Activated naive CD8-positive, alpha-beta T cell treated with anti-CD3 and anti-CD28 coated beads, Interleukin-2, amount 50 U/mL, for 24 hours (primary cell): ENCODE measurements around the gene IGF2R.
A peak's percentile ranks its signal among the peaks of the same experiment; 100 is the strongest.
"Not testable (repeated sequence)": the region's sequence is repeated elsewhere in the genome, so short reads cannot be mapped to it uniquely, and the experiment has no call there.

Source experiments
- ATAC-seq: fragments of 150-1000 bp; cut with Tn5 transposase; one replicate; pipeline ENCODE4 v1.10.0; 2021
- DNase-seq: peaks from one replicate; pipeline ENCODE4 v3.0.0; 2021
- H3K27ac Mint-ChIP-seq: one replicate; pipeline ENCODE4 v1.8.0; 2021; ENCODE audit warnings: mild to moderate bottlenecking, mixed read lengths
- H3K27me3 Mint-ChIP-seq: one replicate; pipeline ENCODE4 v1.8.0; 2021; ENCODE audit warnings: mixed read lengths
- H3K36me3 Mint-ChIP-seq: one replicate; pipeline ENCODE4 v1.8.0; 2021; ENCODE audit warnings: low read depth, mixed read lengths
- H3K4me1 Mint-ChIP-seq: one replicate; pipeline ENCODE4 v1.8.0; 2021; ENCODE audit warnings: mixed read lengths
- H3K4me3 Mint-ChIP-seq: one replicate; pipeline ENCODE4 v1.8.0; 2021; ENCODE audit warnings: mild to moderate bottlenecking, moderate library complexity, mixed read lengths
- H3K9me3 Mint-ChIP-seq: one replicate; pipeline ENCODE4 v1.8.0; 2021; ENCODE audit warnings: mixed read lengths

IGF2R gene

GRCh38 chr6:159964046-159964445, 4.8 kb upstream of the IGF2R start:
- Mint-ChIP-seq H3K4me3 (no peak overlapping the region), H3K4me1 (peaks cover 18% of the 10 kb centered on the region), H3K36me3 (no peaks in the 10 kb centered on the region), H3K27ac (no peak overlapping the region), H3K9me3 (no peaks in the 10 kb centered on the region), H3K27me3 (peaks cover 1% of the 10 kb centered on the region)
- DNase-seq (no peak), ATAC-seq (no peak)

GRCh38 chr6:159966339-159966738, 2.5 kb upstream of the IGF2R start:
- H3K36me3 Mint-ChIP-seq, result peaks cover 12% of the 10 kb centered on the region
- H3K27ac Mint-ChIP-seq, result no peak overlapping the region
- no peak overlapping the region for H3K4me3 Mint-ChIP-seq
- H3K27me3 Mint-ChIP-seq, result peaks cover under 1% of the 10 kb centered on the region
- ATAC-seq, result no peak
- DNase-seq, result no peak
- H3K4me1 Mint-ChIP-seq, result peaks cover 24% of the 10 kb centered on the region
- H3K9me3 Mint-ChIP-seq, result no peaks in the 10 kb centered on the region

GRCh38 chr6:159966981-159967380, 1.9 kb upstream of the IGF2R start:
- Mint-ChIP-seq H3K9me3 (no peaks in the 10 kb centered on the region), H3K4me3 (no peak overlapping the region), H3K36me3 (peaks cover 17% of the 10 kb centered on the region)

GRCh38 chr6:159967621-159968020, 1.3 kb upstream of the IGF2R start:
- Mint-ChIP-seq H3K36me3 (peaks cover 22% of the 10 kb centered on the region), H3K4me3 (peak overlapping the region; percentile 82), H3K4me1 (peaks cover 32% of the 10 kb centered on the region)
- H3K27ac Mint-ChIP-seq, H3K27me3 Mint-ChIP-seq, ATAC-seq, DNase-seq, H3K9me3 Mint-ChIP-seq: not testable (repeated sequence)

More at GRCh38 chr6:159966981-159967380, 1.9 kb upstream of the IGF2R start:
- ATAC-seq, result no peak
- H3K27me3 Mint-ChIP-seq, result no peaks in the 10 kb centered on the region
- H3K4me1 Mint-ChIP-seq, result peaks cover 25% of the 10 kb centered on the region
- DNase-seq, result no peak
- no peak overlapping the region for H3K27ac Mint-ChIP-seq

- H3K27me3 Mint-ChIP-seq, result no peaks in the 10 kb centered on the region
- H3K9me3 Mint-ChIP-seq, result no peaks in the 10 kb centered on the region
- ATAC-seq (peak; percentile 21), DNase-seq (peak; percentile 44)
- peaks cover 32% of the 10 kb centered on the region for H3K36me3 Mint-ChIP-seq
- peak overlapping the region; percentile 93 for H3K27ac Mint-ChIP-seq
- H3K4me3 Mint-ChIP-seq, result peak overlapping the region; percentile 97
- H3K4me1 Mint-ChIP-seq, result peaks cover 49% of the 10 kb centered on the region
Measured at GRCh38 chr6:159969204-159969912, 476 bp downstream of the IGF2R start.

GRCh38 chr6:159969921-159970320, 1.0 kb downstream of the IGF2R start:
- Mint-ChIP-seq H3K27ac (peak overlapping the region; percentile 93), H3K36me3 (peaks cover 34% of the 10 kb centered on the region), H3K4me3 (peak overlapping the region; percentile 97), H3K9me3 (no peaks in the 10 kb centered on the region), H3K27me3 (no peaks in the 10 kb centered on the region), H3K4me1 (peaks cover 55% of the 10 kb centered on the region)
- peak; percentile 44 for DNase-seq
- no peak for ATAC-seq

GRCh38 chr6:159970659-159971063, 1.8 kb downstream of the IGF2R start:
- Mint-ChIP-seq H3K27me3 (no peaks in the 10 kb centered on the region), H3K36me3 (peaks cover 34% of the 10 kb centered on the region), H3K4me3 (peak overlapping the region; percentile 97), H3K27ac (peak overlapping the region; percentile 93), H3K9me3 (no peaks in the 10 kb centered on the region), H3K4me1 (peaks cover 60% of the 10 kb centered on the region)
- ATAC-seq (no peak), DNase-seq (no peak)

- H3K27me3 Mint-ChIP-seq, result no peaks in the 10 kb centered on the region
- H3K4me3 Mint-ChIP-seq, result peak overlapping the region; percentile 97
- H3K4me1 Mint-ChIP-seq, result peaks cover 69% of the 10 kb centered on the region
- peak overlapping the region; percentile 75 for H3K27ac Mint-ChIP-seq
- H3K9me3 Mint-ChIP-seq, result no peaks in the 10 kb centered on the region
- ATAC-seq, result no peak
- DNase-seq, result no peak
- H3K36me3 Mint-ChIP-seq, result peaks cover 35% of the 10 kb centered on the region
Measured at GRCh38 chr6:159971341-159972178, 2.7 kb downstream of the IGF2R start.

GRCh38 chr6:159972506-159973268, 3.8 kb downstream of the IGF2R start:
- DNase-seq, result no peak
- peak overlapping the region; percentile 92 for H3K27ac Mint-ChIP-seq
- H3K27me3 Mint-ChIP-seq, result no peaks in the 10 kb centered on the region
- H3K4me1 Mint-ChIP-seq, result peaks cover 80% of the 10 kb centered on the region
- H3K36me3 Mint-ChIP-seq, result peaks cover 35% of the 10 kb centered on the region
- ATAC-seq, result no peak
- no peaks in the 10 kb centered on the region for H3K9me3 Mint-ChIP-seq
- peak overlapping the region; percentile 97 for H3K4me3 Mint-ChIP-seq

GRCh38 chr6:159973406-159973805, 4.5 kb downstream of the IGF2R start:
- ATAC-seq (no peak), DNase-seq (no peak)
- Mint-ChIP-seq H3K27me3 (no peaks in the 10 kb centered on the region), H3K4me1 (peaks cover 82% of the 10 kb centered on the region), H3K36me3 (peaks cover 41% of the 10 kb centered on the region), H3K9me3 (no peaks in the 10 kb centered on the region), H3K4me3 (peak overlapping the region; percentile 97), H3K27ac (peak overlapping the region; percentile 92)

- ATAC-seq, result peak; percentile 64
- H3K9me3 Mint-ChIP-seq, result no peaks in the 10 kb centered on the region
- H3K4me3 Mint-ChIP-seq, result peak overlapping the region; percentile 97
- H3K27me3 Mint-ChIP-seq, result no peaks in the 10 kb centered on the region
- H3K36me3 Mint-ChIP-seq, result peaks cover 41% of the 10 kb centered on the region
- peaks cover 85% of the 10 kb centered on the region for H3K4me1 Mint-ChIP-seq
- peak overlapping the region; percentile 92 for H3K27ac Mint-ChIP-seq
- no peak for DNase-seq
Measured at GRCh38 chr6:159973951-159974350, 5.1 kb downstream of the IGF2R start.

- ATAC-seq (no peak), DNase-seq (no peak)
- Mint-ChIP-seq H3K27me3 (no peaks in the 10 kb centered on the region), H3K4me3 (peak overlapping the region; percentile 40), H3K4me1 (peaks cover 93% of the 10 kb centered on the region), H3K9me3 (no peaks in the 10 kb centered on the region), H3K36me3 (peaks cover 46% of the 10 kb centered on the region), H3K27ac (peak overlapping the region; percentile 92)
Measured at GRCh38 chr6:159974932-159975331, 6.0 kb downstream of the IGF2R start.

- Mint-ChIP-seq H3K36me3 (peaks cover 41% of the 10 kb centered on the region), H3K27me3 (no peaks in the 10 kb centered on the region), H3K4me1 (peaks cover 98% of the 10 kb centered on the region), H3K9me3 (no peaks in the 10 kb centered on the region), H3K4me3 (peak overlapping the region; percentile 91), H3K27ac (peak overlapping the region; percentile 99)
- DNase-seq, result no peak
- ATAC-seq, result peak; percentile 12
Measured at GRCh38 chr6:159976686-159977254, 7.9 kb downstream of the IGF2R start.

GRCh38 chr6:159977255-159977903, 8.5 kb downstream of the IGF2R start:
- H3K9me3 Mint-ChIP-seq, result no peaks in the 10 kb centered on the region
- ATAC-seq (no peak), DNase-seq (no peak)
- no peaks in the 10 kb centered on the region for H3K27me3 Mint-ChIP-seq
- H3K36me3 Mint-ChIP-seq, result peaks cover 35% of the 10 kb centered on the region
- H3K4me3 Mint-ChIP-seq, result peak overlapping the region; percentile 91
- H3K4me1 Mint-ChIP-seq, result peaks cover 98% of the 10 kb centered on the region
- peak overlapping the region; percentile 99 for H3K27ac Mint-ChIP-seq
